Hippocampal formation (tissue), 2 donors: Measurements from ENCODE around the gene ST14.
"Not testable (repeated sequence)": the region's sequence is repeated elsewhere in the genome, so short reads cannot be mapped to it uniquely, and the experiment has no call there.

ENCODE experiments used
- DNase-seq, 2 donors: peaks; one replicate each; lab custom pipeline; 2025; lab: John Stamatoyannopoulos, UW

ST14 gene

DNA sequence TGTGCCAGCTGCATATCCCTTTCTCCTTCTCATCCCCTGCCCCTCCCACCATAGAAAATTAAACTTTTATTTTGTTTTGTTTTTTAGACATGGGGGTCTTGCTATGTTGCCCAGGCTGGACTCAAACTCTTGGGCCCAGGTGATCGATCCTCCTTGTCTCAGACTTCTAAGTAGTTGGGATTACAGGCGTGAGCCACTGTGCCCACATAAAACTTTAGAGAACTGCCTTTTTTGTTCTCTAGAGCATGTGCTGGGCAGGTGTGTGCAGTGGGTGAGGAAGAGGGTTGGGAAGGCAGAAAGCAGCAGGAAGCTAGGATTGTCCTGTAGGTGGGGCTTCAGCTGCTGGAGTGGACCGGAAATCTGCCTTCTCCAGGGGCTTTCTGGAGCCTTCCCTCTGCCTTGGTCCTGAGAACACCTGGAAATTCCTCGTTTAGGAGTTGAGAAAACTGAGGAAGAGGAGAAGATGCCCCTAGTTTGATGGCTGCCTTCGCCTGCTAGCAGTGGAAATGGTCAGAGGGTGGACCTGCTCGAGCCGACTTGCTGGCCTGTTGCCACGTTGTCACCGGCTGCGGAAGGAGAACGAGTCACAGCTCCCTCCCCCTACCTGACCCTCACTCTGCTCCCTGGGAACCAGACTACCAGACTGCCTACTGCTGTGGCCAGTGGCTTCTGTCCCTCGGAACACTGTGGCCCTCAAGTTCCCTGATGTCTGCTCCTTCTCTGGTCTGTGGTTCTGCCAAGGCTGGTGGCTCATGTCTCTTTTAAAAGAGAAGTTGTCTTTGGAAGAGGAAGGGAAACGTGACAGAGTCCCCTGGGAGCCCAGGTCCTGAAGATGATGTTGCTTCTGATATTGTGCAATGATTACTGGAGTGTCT, 4.0 kb downstream of the ST14 start:
- DNase-seq, result no peak

DNA sequence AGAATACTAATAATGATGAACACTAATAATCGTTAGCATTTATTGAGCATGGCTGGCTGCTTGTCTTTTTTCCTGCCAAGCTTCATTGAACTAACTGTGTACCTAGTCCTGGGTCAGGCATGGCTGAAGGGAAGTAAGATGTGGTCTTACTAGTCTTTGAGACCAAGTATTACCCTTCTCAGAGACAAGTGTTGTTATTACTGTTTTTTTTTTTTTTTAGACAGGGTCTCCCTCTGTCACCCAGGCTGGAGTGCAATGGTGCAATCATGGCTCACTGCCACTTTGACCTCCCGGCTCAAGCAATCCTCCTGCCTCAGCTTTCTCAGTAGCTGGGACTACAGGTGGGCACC, 4.6 kb downstream of the ST14 start:
- no peak for DNase-seq

- DNase-seq, result no peak
Observed at GRCh38 chr11:130165601-130166456, 6.2 kb downstream of the ST14 start.

GRCh38 chr11:130166457-130166784, 6.8 kb downstream of the ST14 start:
- no peak for DNase-seq

GRCh38 chr11:130167146-130167545, 7.6 kb downstream of the ST14 start:
- no peak for DNase-seq

DNA sequence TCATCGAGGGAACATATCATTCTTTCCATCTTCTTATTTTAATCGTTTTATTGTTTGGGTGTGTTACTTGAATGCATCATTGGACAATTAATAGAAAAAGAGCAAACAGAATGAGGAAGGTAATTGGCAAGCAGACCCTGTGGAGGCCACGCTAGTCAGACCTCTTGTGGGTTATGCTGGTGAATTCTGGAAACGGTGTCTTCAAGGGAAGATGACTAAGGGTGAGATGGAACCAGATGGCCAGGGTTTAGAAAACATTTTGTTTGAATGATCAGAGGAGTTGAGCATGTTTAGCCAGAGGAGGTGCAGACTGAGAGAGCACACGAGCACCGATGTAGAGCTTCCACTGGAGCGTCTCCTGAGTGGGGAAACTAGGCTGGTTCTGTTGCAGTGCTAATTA, 8.5 kb downstream of the ST14 start:
- DNase-seq, result no peak

GRCh38 chr11:130170345-130170744, 10.8 kb downstream of the ST14 start:
- no peak for DNase-seq

- no peak for DNase-seq
Observed at GRCh38 chr11:130171534-130171933, 12.0 kb downstream of the ST14 start.

DNA sequence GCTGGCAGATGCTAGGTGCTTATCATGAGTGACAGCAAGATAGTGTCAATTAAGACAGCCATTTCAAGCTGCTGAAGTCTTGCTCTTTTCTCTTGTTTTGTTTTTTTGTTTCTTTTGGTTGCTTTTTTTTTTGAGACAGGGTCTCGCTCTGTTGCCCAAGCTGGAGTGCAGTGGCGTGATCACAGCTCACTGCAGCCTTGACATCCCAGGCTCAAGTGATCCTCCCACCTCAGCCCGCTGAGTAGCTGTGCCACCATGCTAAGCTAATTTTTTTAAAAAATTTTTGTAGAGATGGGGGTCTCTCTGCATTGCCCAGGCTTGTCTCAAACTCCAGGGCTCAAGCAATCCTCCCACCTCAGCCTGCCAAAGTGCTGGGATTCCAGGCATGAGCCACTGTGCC, 12.4 kb downstream of the ST14 start:
- not testable (repeated sequence) for DNase-seq

- no peak for DNase-seq
Observed at GRCh38 chr11:130174642-130175041, 15.1 kb downstream of the ST14 start.

- DNase-seq, result no peak
Observed at GRCh38 chr11:130175898-130176297, 16.3 kb downstream of the ST14 start.

GRCh38 chr11:130177782-130178181, 18.2 kb downstream of the ST14 start:
- no peak for DNase-seq

GRCh38 chr11:130178441-130179339, 19.1 kb downstream of the ST14 start:
- no peak for DNase-seq

DNA sequence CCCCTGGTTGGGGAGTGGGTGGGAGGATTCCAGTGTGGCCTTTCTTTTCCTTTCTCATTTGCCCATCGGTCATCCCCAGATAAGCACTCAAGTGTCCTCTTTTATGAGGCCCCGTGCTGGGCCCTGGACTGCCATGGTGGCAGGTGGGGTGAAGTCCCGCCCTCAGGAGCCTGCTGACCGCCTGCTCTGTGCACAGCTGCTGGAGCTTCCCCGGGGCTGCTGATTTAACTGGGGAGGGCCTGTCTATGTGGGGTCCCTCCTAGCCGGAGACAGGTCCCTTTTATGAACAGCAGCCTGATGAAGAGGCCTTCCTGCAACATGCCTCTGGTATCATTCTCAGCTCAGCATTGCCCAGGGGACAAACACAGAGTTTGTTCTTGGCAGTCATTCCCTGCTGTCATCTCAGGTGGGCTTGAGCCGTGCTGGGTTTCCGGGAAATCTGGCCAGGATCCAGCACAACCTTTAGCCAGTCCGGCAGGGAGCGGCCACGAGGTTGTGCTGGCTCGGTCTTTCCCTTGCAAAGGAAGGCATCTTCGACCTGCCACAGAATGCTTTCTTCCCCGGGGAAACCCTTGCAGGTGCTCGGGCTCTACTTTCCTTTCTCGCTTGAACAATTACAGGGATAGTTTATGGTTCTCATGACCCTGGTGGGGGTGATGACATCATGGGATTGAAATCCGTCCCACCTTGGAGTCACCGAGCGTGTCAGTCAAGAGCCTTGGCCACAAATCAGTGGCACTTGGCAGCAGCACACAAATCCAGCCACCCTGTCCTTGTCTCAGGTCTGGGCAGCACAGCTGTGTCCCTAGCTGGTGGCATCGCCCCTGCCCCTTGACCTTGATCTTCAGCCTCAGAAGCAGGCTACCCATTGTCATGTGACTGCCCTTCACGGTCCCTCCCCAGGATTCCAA, 20.1 kb downstream of the ST14 start:
- no peak for DNase-seq

- DNase-seq, result no peak
Observed at GRCh38 chr11:130180491-130180890, 20.9 kb downstream of the ST14 start.

DNA sequence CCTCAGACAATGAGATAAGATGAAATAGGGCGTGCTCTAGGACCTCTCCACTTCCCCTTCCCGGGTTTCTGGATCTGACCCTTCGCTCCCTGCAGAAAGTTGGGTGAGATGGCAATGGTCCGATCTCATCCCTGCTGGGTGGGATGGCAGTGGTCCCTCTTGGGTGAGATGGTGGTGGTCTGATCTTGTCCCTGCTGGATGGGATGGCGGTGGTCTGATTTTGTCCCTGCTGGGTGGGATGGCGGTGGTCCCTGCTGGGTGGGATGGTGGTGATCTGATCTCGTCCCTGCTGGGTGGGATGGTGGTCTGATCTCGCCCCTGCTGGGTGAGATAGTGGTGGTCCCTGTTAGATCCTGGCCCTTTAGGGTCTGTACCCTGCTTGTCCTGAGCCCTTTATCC, 21.3 kb downstream of the ST14 start:
- DNase-seq, result no peak

- no peak for DNase-seq
Observed at GRCh38 chr11:130181295-130182272, 22.0 kb downstream of the ST14 start.

GRCh38 chr11:130183878-130184610, 24.5 kb downstream of the ST14 start:
- DNase-seq, result no peak

GRCh38 chr11:130187096-130187495, 27.5 kb downstream of the ST14 start:
- no peak for DNase-seq
